ENCODE results near the gene ALG12. TPM values are rescaled to one million over a fixed set of nuclear protein-coding genes. Genes with fewer than 3 reads are reported as not detected.

The ALG12 gene
- total and polyA plus RNA-seq, 2 experiments from 2014 or later = 21.9 to 24.4 TPM

DNA sequence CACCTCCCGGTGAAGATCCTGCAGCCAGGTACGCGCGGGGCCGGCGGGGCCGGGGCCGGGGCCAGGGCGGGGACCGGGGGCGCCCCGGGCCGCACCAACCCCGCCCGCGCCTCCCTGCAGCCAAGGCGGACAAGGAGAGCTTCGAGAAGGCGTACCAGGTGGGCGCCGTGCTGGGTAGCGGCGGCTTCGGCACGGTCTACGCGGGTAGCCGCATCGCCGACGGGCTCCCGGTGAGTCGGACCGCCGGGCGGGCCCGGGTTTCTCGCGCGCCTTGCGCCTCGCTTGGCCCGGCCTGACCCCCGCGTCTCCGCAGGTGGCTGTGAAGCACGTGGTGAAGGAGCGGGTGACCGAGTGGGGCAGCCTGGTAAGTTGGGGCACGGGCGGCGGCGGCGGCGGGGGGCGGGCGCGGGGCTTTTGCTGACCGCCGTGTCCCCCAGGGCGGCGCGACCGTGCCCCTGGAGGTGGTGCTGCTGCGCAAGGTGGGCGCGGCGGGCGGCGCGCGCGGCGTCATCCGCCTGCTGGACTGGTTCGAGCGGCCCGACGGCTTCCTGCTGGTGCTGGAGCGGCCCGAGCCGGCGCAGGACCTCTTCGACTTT lies 42.9 kb upstream of the ALG12 start:
- Histone ChIP-seq H4K20me1 (ENCODE audit: insufficient read depth) (no peaks in the 10 kb centered on the region), H3K27ac (peak overlapping the region; percentile 29; the same call in 1 of the 2 replicates), H3K27me3 (replicated peaks; ENCODE audit: insufficient read depth) (no peaks in the 10 kb centered on the region), H3K9me3 (ENCODE audit: low read depth) (no peaks in the 10 kb centered on the region), H3F3A (ENCODE audit: insufficient read depth) (no peaks in the 10 kb centered on the region), H3K4me2 (ENCODE audit: unreplicated experiment) (peak overlapping the region; percentile 84), H2AFZ (no peak overlapping the region), H3K4me1 (ENCODE audit: insufficient read depth) (peaks cover 5% of the 10 kb centered on the region; the same call in 1 of the 2 replicates), H3K9me2 (ENCODE audit: insufficient read depth) (no peaks in the 10 kb centered on the region), H3K9ac (peak overlapping the region; percentile 79), H3K36me3 (ENCODE audit: low read depth) (no peaks in the 10 kb centered on the region; the same call in 1 of the 2 replicates), H3K79me2 (ENCODE audit: insufficient read depth) (peaks cover 21% of the 10 kb centered on the region), H3K4me3 (peak overlapping the region; percentile 73)
- no peak for TF ChIP-seq EZH2phosphoT487 (IDR thresholded peaks at IDR 0.05; ENCODE audit: insufficient read depth, low read depth)
- no peak for TF ChIP-seq EZH2 (IDR thresholded peaks at IDR 0.05; ENCODE audit: insufficient read depth, poor library complexity, severe bottlenecking)
- DNase-seq = peak; percentile 76
- in situ Hi-C loops (cut with MboI) = no loop called here
- WGBS, 2 experiments (ENCODE audit: low coverage in 1 of 2, low lambda C conversion rate in 2 of 2, missing lambda C conversion rate in 2 of 2) = 0 to 3% methylated on average over 31 to 73 of the region's 84 CpGs

DNA sequence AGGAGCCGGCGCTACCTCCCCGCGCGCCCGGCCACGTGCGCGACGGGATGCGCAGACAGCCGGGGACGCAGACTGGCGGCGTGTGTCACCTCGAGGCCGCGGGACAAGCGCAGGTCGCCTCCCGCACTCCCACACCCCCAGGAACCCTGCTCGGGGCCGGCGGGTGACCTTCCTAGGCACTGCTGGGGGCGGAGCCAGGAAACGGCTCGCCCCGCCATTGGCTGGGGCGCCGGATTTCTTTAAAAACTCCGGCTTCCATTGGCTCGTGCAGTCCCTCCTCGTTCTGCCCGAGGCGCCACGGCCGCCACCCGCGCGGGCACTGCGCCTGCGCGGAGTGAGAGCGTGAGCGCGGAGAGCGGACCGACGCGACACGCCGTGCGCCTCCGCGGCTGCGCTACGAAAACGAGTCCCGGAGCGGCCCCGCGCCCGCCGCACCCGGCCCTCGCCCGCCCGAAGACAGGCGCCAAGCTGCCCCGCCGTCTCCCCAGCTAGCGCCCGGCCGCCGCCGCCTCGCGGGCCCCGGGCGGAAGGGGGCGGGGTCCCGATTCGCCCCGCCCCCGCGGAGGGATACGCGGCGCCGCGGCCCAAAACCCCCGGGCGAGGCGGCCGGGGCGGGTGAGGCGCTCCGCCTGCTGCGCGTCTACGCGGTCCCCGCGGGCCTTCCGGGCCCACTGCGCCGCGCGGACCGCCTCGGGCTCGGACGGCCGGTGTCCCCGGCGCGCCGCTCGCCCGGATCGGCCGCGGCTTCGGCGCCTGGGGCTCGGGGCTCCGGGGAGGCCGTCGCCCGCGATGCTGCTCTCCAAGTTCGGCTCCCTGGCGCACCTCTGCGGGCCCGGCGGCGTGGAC lies 42.1 kb upstream of the ALG12 start, which contains the start of gene PIM3:
TSS of gene PIM3 (plus strand) at position 614 of the 846 bp plus-strand sequence. CDS start at position 790, 176 bp downstream.
- TF ChIP-seq EZH2phosphoT487 (IDR thresholded peaks at IDR 0.05; ENCODE audit: insufficient read depth, low read depth) = no peak
- TF ChIP-seq EZH2 (IDR thresholded peaks at IDR 0.05; ENCODE audit: insufficient read depth, poor library complexity, severe bottlenecking) = no peak
- H3F3A ChIP-seq (ENCODE audit: insufficient read depth) = no peaks in the 10 kb centered on the region

DNA sequence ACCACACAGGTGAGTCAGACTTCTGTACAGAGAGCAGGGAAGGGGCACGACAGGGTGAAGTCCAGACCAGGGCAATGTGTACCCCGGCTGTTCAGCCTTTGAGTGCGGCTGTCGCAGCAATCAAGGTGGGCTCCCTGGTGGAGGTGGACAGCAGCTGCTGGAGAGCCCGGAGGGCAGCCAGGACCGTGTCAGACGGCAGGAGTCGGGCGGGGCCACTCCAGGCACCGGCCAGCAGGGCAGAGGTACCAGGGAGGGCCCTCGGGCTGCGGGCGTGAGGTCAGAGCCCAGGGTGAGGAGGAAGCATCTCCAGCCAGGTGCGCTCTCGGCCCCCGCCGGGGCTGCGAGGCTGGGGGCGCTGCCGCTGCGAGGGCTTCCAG lies 41.5 kb upstream of the ALG12 start:
- Histone ChIP-seq H3K4me1 (ENCODE audit: insufficient read depth) (peaks cover 5% of the 10 kb centered on the region; the same call in 1 of the 2 replicates), H3K27ac (peak overlapping the region; percentile 76), H3K4me2 (ENCODE audit: unreplicated experiment) (peak overlapping the region; percentile 58), H3K9me3 (ENCODE audit: low read depth) (no peaks in the 10 kb centered on the region), H3K4me3 (peak overlapping the region; percentile 73), H4K20me1 (ENCODE audit: insufficient read depth) (no peaks in the 10 kb centered on the region), H3K9ac (peak overlapping the region; percentile 79), H3K27me3 (replicated peaks; ENCODE audit: insufficient read depth) (no peaks in the 10 kb centered on the region), H3F3A (ENCODE audit: insufficient read depth) (no peaks in the 10 kb centered on the region), H3K79me2 (ENCODE audit: insufficient read depth) (peaks cover 21% of the 10 kb centered on the region), H2AFZ (peak overlapping the region; percentile 80), H3K36me3 (ENCODE audit: low read depth) (no peaks in the 10 kb centered on the region; the same call in 1 of the 2 replicates), H3K9me2 (ENCODE audit: insufficient read depth) (no peaks in the 10 kb centered on the region)
- WGBS, 2 experiments (ENCODE audit: low coverage in 1 of 2, low lambda C conversion rate in 2 of 2, missing lambda C conversion rate in 2 of 2) = 18 to 36% methylated on average over 7 to 20 of the region's 21 CpGs
- DNase-seq = peak; percentile 65
- no peak for TF ChIP-seq EZH2 (IDR thresholded peaks at IDR 0.05; ENCODE audit: insufficient read depth, poor library complexity, severe bottlenecking)
- no peak for TF ChIP-seq EZH2phosphoT487 (IDR thresholded peaks at IDR 0.05; ENCODE audit: insufficient read depth, low read depth)
- in situ Hi-C loops (cut with MboI) = no loop called here

More for the DNA sequence above, 42.1 kb upstream of the ALG12 start, which contains the start of gene PIM3:
- Histone ChIP-seq H3K4me2 (ENCODE audit: unreplicated experiment) (peak within 1 kb of the TSS; percentile 84), H4K20me1 (ENCODE audit: insufficient read depth) (no peaks in the 10 kb centered on the region), H3K27me3 (replicated peaks; ENCODE audit: insufficient read depth) (no peaks in the 10 kb centered on the region), H2AFZ (peak within 1 kb of the TSS; percentile 80), H3K9ac (peak within 1 kb of the TSS; percentile 79), H3K4me1 (ENCODE audit: insufficient read depth) (peaks cover 5% of the 10 kb centered on the region; the same call in 1 of the 2 replicates), H3K9me3 (ENCODE audit: low read depth) (no peaks in the 10 kb centered on the region), H3K27ac (peak within 1 kb of the TSS; percentile 76), H3K4me3 (peak within 1 kb of the TSS; percentile 73), H3K36me3 (ENCODE audit: low read depth) (no peaks in the 10 kb centered on the region; the same call in 1 of the 2 replicates), H3K9me2 (ENCODE audit: insufficient read depth) (no peaks in the 10 kb centered on the region), H3K79me2 (ENCODE audit: insufficient read depth) (peaks cover 21% of the 10 kb centered on the region)
- in situ Hi-C loops (cut with MboI) = no loop called here
- 1% methylated on average over 63 to 104 of the region's 137 CpGs for WGBS, 2 experiments (ENCODE audit: low coverage in 1 of 2, low lambda C conversion rate in 2 of 2, missing lambda C conversion rate in 2 of 2)
- peak; percentile 97 for DNase-seq

Measured in GM23248 (cell line).